ENCODE measurements around the gene RETSAT. TPM values are rescaled to one million over a fixed set of nuclear protein-coding genes. Genes with fewer than 3 reads are reported as not detected.
"Not testable (repeated sequence)": the region's sequence is repeated elsewhere in the genome, so short reads cannot be mapped to it uniquely, and the experiment has no call there.

The RETSAT gene
- total RNA-seq, 1 donor from 2014 or later: 62.1 TPM

GRCh38 chr2:85383850-85384249 is 29.5 kb upstream of the RETSAT start:
- intact Hi-C loops (cut with DNase I): no loop called here
- no peak for DNase-seq (ENCODE audit: extremely low spot score in 2 of 2)
- peaks cover 3 to 47% of the 10 kb centered on the region in 2 donors for H3K36me3 ChIP-seq

GRCh38 chr2:85383151-85383550 is 28.8 kb upstream of the RETSAT start:
- H3K36me3 ChIP-seq: peaks cover 3 to 53% of the 10 kb centered on the region in 2 donors

More at GRCh38 chr2:85383850-85384249, 29.5 kb upstream of the RETSAT start:
- H3K27ac ChIP-seq: no peak overlapping the region
- no peaks in the 10 kb centered on the region for H3K9me3 ChIP-seq
- no peak for TF ChIP-seq POLR2AphosphoS5 (IDR thresholded peaks at IDR 0.05; ENCODE audit: insufficient read depth in 1 of 2, low read depth in 1 of 2)
- TF ChIP-seq POLR2A (IDR thresholded peaks at IDR 0.05): no peak
- TF ChIP-seq CTCF (IDR thresholded peaks at IDR 0.05): no peak
- no peaks in the 10 kb centered on the region for H3K4me1 ChIP-seq
- H3K4me3 ChIP-seq: no peak overlapping the region
- H3K27me3 ChIP-seq: no peaks in the 10 kb centered on the region

GRCh38 chr2:85380048-85380447 is 25.7 kb upstream of the RETSAT start:
- H3K9me3 ChIP-seq: no peaks in the 10 kb centered on the region
- no peak overlapping the region for H3K27ac ChIP-seq
- peaks cover 7% of the 10 kb centered on the region for H3K4me1 ChIP-seq
- H3K27me3 ChIP-seq: no peaks in the 10 kb centered on the region
- DNase-seq (ENCODE audit: extremely low spot score in 2 of 2): no peak
- TF ChIP-seq CTCF (IDR thresholded peaks at IDR 0.05) (no peak), POLR2A (IDR thresholded peaks at IDR 0.05) (no peak), POLR2AphosphoS5 (IDR thresholded peaks at IDR 0.05; ENCODE audit: insufficient read depth in 1 of 2, low read depth in 1 of 2) (no peak)
- intact Hi-C loops (cut with DNase I): no loop called here
- no peak overlapping the region for H3K4me3 ChIP-seq
- peaks cover 3 to 33% of the 10 kb centered on the region in 2 donors for H3K36me3 ChIP-seq

More at GRCh38 chr2:85383151-85383550, 28.8 kb upstream of the RETSAT start:
- H3K27ac ChIP-seq; intact Hi-C loops (cut with DNase I); DNase-seq (ENCODE audit: extremely low spot score in 2 of 2); H3K9me3 ChIP-seq; H3K4me1 ChIP-seq; H3K4me3 ChIP-seq; H3K27me3 ChIP-seq: not testable (repeated sequence)

GRCh38 chr2:85378257-85378656 is 23.9 kb upstream of the RETSAT start:
- Histone ChIP-seq H3K4me1 (peaks cover 7% of the 10 kb centered on the region), H3K9me3 (no peaks in the 10 kb centered on the region), H3K4me3 (no peak overlapping the region), H3K27me3 (no peaks in the 10 kb centered on the region), H3K36me3 (peaks cover 3 to 27% of the 10 kb centered on the region in 2 donors), H3K27ac (no peak overlapping the region)
- intact Hi-C loops (cut with DNase I): no loop called here
- DNase-seq (ENCODE audit: extremely low spot score in 2 of 2): no peak
- TF ChIP-seq POLR2AphosphoS5 (IDR thresholded peaks at IDR 0.05; ENCODE audit: insufficient read depth in 1 of 2, low read depth in 1 of 2) (no peak), POLR2A (IDR thresholded peaks at IDR 0.05) (no peak), CTCF (IDR thresholded peaks at IDR 0.05) (no peak)

GRCh38 chr2:85377083-85377482 is 22.8 kb upstream of the RETSAT start:
- H3K27me3 ChIP-seq: no peaks in the 10 kb centered on the region
- no peaks in the 10 kb centered on the region for H3K9me3 ChIP-seq
- H3K36me3 ChIP-seq: peaks cover 3 to 27% of the 10 kb centered on the region in 2 donors
- H3K4me3 ChIP-seq: no peak overlapping the region
- intact Hi-C loops (cut with DNase I): no loop called here
- H3K4me1 ChIP-seq: peaks cover 7% of the 10 kb centered on the region
- H3K27ac ChIP-seq: no peak overlapping the region
- no peak for DNase-seq (ENCODE audit: extremely low spot score in 2 of 2)
- TF ChIP-seq POLR2A (IDR thresholded peaks at IDR 0.05) (no peak), POLR2AphosphoS5 (IDR thresholded peaks at IDR 0.05; ENCODE audit: insufficient read depth in 1 of 2, low read depth in 1 of 2) (no peak), CTCF (IDR thresholded peaks at IDR 0.05) (no peak)
